Activated CD8-positive, alpha-beta T cell treated with anti-CD3 and anti-CD28 coated beads for 36 hours (primary cell): ENCODE measurements around the gene BCAR3. TPM values are rescaled to one million over a fixed set of nuclear protein-coding genes. Genes with fewer than 3 reads are reported as not detected.

ENCODE experiments used
- ATAC-seq: fragments of 200-7000 bp; cut with Tn5 transposase; one replicate; pipeline ENCODE4 v1.10.0; 2021; ENCODE audit warnings: mild to moderate bottlenecking, moderate library complexity
- CTCF ChIA-PET: fragments of 350-600 bp; sonication (Branson Sonifier 250); formaldehyde crosslinking; loops from one replicate; lab custom pipeline; 2021; ENCODE audit warnings: antibody characterized with exemption; lab: Charles Lee
- POLR2A ChIA-PET: fragments of 350-600 bp; sonication (Branson Sonifier 250); formaldehyde crosslinking; loops from one replicate; lab custom pipeline; 2021; ENCODE audit warnings: antibody characterized with exemption; lab: Charles Lee
- DNase-seq: peaks from one replicate; pipeline ENCODE4 v3.0.0-alpha.2; 2020
- H3K27ac Mint-ChIP-seq: one replicate; pipeline ENCODE4 v1.8.0; 2021; ENCODE audit warnings: mild to moderate bottlenecking, mixed read lengths
- H3K27me3 Mint-ChIP-seq: one replicate; pipeline ENCODE4 v1.8.0; 2021; ENCODE audit warnings: mixed read lengths
- H3K36me3 Mint-ChIP-seq: one replicate; pipeline ENCODE4 v1.8.0; 2021; ENCODE audit warnings: low read depth, mixed read lengths
- H3K4me1 Mint-ChIP-seq: one replicate; pipeline ENCODE4 v1.8.0; 2021; ENCODE audit warnings: low read depth, mixed read lengths
- H3K4me3 Mint-ChIP-seq: one replicate; pipeline ENCODE4 v1.8.0; 2021; ENCODE audit warnings: mild to moderate bottlenecking, moderate library complexity, mixed read lengths
- H3K9me3 Mint-ChIP-seq: one replicate; pipeline ENCODE4 v1.8.0; 2021; ENCODE audit warnings: mixed read lengths
- intact Hi-C: fragments of 100-400 bp; cut with micrococcal nuclease; formaldehyde crosslinking; loops from one replicate; pipeline ENCODE4 v1.10.0; 2022
- total RNA-seq, 2 experiments: library from RNA; stranded (reverse); gene quantifications; one replicate each; pipeline ENCODE4 v1.2.3, GENCODE V29; 2021
- TF ChIP-seq, protein P1 (sequence below): fragments of 200-600 bp; IDR thresholded peaks from one replicate; pipeline ENCODE4 v1.8.0; 2022; ENCODE audit warnings: antibody characterized with exemption, mild to moderate bottlenecking

Gene BCAR3
- under 1 TPM; 0.51 to 0.70 TPM for total RNA-seq

DNA sequence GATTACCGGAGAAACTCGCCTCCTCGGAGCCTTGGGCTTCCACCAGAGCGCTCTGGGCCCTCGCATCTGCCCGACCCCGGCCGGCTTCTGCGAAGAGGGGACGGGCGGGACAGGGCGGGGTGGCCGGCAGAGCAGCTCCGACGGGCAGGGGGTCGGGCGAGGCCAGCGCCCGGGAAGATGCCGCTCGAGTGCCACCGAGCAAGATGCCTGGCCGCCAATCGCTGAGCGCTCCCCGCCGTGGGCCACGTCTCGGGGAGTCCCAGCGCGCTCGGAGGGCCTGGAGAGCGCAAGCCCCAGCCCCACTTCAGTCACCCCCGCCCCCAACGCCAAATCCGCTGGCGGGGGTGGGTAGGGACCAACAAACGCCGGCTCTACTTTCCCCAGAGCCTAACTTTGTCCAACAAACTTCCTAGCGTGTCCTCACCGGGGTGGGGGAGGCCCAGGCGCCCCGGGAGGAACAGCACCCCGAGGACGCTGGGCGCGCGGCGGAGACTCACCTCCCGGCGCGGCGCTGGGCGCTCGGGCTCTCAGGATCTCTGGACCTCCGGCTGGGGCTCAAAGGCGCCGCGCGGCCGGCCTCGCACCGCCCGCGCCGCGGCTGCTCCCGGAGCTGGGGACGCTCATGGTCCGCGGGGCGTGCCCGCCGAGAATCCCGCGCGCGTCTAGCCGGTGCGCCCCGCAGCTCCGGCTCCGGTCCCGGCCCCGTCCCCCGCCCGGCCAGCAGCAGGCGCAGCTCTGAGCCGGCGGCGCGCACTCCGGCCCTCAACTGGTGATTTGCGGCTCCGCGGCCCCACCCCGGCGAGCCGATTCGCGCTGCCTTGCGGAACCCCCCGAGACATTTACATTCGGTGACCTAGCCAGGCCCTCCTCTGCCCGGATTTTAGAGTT, at the start of gene BCAR3:
TSS of gene BCAR3 (minus strand) at position 737 of the 888 bp plus-strand sequence. CDS start 6,907 bp downstream, outside the sequence.
- H3K27ac Mint-ChIP-seq = no peak within 1 kb of the TSS
- no peaks in the 10 kb centered on the region for H3K9me3 Mint-ChIP-seq
- H3K4me1 Mint-ChIP-seq = peaks cover 8% of the 10 kb centered on the region
- peak within 1 kb of the TSS; percentile 66 for H3K4me3 Mint-ChIP-seq
- H3K27me3 Mint-ChIP-seq = peaks cover 53% of the 10 kb centered on the region
- ChIA-PET CTCF (interaction anchor here (0.8 to 1.5 kb wide), 3 partner anchors 12 to 133 kb away, joined by 3 to 8 read pairs (median 5); no protein-coding TSS in a partner anchor), POLR2A (no interaction called here)
- TF ChIP-seq, protein P1, sequence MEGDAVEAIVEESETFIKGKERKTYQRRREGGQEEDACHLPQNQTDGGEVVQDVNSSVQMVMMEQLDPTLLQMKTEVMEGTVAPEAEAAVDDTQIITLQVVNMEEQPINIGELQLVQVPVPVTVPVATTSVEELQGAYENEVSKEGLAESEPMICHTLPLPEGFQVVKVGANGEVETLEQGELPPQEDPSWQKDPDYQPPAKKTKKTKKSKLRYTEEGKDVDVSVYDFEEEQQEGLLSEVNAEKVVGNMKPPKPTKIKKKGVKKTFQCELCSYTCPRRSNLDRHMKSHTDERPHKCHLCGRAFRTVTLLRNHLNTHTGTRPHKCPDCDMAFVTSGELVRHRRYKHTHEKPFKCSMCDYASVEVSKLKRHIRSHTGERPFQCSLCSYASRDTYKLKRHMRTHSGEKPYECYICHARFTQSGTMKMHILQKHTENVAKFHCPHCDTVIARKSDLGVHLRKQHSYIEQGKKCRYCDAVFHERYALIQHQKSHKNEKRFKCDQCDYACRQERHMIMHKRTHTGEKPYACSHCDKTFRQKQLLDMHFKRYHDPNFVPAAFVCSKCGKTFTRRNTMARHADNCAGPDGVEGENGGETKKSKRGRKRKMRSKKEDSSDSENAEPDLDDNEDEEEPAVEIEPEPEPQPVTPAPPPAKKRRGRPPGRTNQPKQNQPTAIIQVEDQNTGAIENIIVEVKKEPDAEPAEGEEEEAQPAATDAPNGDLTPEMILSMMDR = no peak
- no peaks in the 10 kb centered on the region for H3K36me3 Mint-ChIP-seq
- DNase-seq (peak; percentile 21), ATAC-seq (peak; percentile 64)
- intact Hi-C loops = no loop called here

DNA sequence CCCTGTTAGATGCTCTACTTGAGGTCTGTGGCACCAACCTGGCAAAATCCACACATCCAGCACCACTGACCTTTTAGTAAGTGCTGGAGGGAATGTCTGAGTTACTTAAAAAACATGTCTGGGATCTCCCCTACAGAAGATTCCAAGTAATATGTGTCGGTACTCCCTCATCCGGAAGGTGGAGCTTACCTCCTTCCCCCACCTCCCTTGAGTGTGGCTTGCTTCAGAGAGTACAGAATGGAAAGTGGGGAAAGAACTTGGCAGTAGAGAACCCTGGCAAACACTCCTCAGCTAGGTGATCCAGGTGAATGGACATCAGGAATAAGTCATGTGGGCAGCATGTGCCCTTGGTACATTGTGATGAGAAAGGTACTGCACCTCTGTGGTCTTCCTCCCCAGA, 49.0 kb upstream of the BCAR3 start:
- Mint-ChIP-seq H3K27ac (no peak overlapping the region), H3K9me3 (no peaks in the 10 kb centered on the region), H3K36me3 (no peaks in the 10 kb centered on the region), H3K27me3 (no peaks in the 10 kb centered on the region), H3K4me3 (no peak overlapping the region), H3K4me1 (no peaks in the 10 kb centered on the region)
- ChIA-PET POLR2A (no interaction called here), CTCF (no interaction called here)
- DNase-seq = no peak
- TF ChIP-seq, protein P1 = no peak
- intact Hi-C loops = no loop called here
- ATAC-seq = no peak

DNA sequence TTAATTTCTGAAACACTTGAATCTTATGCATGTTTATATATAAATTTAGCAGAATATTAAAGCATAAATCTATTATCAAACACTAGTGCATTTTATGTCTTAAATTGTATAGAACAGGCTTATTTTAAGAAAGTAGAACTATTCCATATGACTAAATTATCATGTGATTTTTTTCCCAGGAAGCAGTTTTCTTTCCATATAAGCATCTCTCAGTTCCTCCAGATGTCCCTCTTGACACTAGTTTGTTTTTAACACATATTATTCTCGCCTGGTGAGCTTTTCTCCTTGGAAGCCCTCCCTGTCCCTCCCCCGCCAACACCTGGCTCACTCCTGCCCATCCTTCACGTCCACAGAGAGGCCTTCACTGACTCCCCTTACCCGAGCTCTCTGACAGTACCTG, 48.3 kb upstream of the BCAR3 start:
- Mint-ChIP-seq H3K27ac (no peak overlapping the region), H3K4me3 (no peak overlapping the region), H3K36me3 (no peaks in the 10 kb centered on the region), H3K27me3 (no peaks in the 10 kb centered on the region), H3K4me1 (no peaks in the 10 kb centered on the region), H3K9me3 (no peaks in the 10 kb centered on the region)
- ChIA-PET POLR2A (no interaction called here), CTCF (no interaction called here)
- no peak for ATAC-seq
- intact Hi-C loops = no loop called here
- TF ChIP-seq, protein P1 = no peak
- DNase-seq = no peak

DNA sequence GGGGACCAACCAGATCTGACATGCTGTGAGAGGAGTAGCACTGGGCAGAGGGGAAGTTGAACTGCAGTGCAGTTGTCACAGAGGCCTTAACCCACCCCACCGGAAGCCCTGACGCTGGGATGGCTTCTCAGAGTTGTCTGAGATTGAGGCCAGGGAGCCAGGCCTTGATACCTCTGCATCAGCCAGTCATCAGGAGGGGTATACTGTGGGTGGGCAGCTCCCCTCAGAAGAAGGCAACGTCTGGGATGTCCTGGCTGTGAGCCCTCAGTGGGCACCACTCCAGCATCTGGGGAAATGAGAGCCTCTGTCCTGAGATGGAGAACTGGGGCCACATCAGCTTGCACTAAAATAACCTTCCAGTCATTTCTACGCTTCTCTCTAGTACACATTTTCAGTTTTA, 47.9 kb upstream of the BCAR3 start:
- ChIA-PET CTCF (no interaction called here), POLR2A (no interaction called here)
- no peaks in the 10 kb centered on the region for H3K9me3 Mint-ChIP-seq
- intact Hi-C loops = no loop called here
- H3K27ac Mint-ChIP-seq = no peak overlapping the region
- TF ChIP-seq, protein P1 = no peak
- ATAC-seq = no peak
- no peak for DNase-seq
- H3K4me3 Mint-ChIP-seq = no peak overlapping the region
- H3K27me3 Mint-ChIP-seq = no peaks in the 10 kb centered on the region
- H3K36me3 Mint-ChIP-seq = no peaks in the 10 kb centered on the region
- no peaks in the 10 kb centered on the region for H3K4me1 Mint-ChIP-seq

DNA sequence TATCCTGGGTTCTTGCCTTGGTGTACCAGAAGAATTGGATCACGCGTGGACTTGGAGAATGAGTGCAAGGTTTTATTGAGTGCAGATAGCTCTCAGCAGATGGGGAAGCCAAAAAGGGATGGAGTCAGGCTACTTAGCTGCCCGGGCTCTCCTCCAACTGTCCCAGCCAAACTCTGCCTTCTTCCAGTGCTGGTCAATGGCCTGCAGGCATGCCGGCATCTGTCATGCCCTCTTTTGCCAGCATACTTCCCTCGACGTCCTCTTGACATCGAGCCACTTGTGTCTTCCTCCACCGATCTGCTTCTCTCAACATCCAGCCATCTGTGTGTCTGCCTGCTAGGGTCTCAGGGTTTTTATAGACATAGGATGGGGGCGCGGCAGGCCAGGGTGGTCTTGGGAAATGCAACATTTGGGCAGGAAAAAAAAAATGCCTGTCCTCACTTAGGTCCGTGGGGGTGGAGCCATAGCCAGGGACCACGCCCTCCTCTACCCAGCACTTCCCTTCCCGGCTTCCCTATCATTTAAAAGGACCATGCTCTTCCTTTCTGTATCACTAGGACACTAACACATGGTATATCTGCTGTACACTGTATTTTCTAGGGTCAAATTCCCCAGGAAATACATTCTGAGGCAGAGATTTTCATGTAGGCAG, 47.0 kb upstream of the BCAR3 start:
- intact Hi-C loops = no loop called here
- no peak for DNase-seq
- no peaks in the 10 kb centered on the region for H3K9me3 Mint-ChIP-seq
- TF ChIP-seq, protein P1 = no peak
- POLR2A ChIA-PET = no interaction called here
- CTCF ChIA-PET = no interaction called here
- ATAC-seq = no peak
- no peak overlapping the region for H3K27ac Mint-ChIP-seq
- no peaks in the 10 kb centered on the region for H3K36me3 Mint-ChIP-seq
- H3K27me3 Mint-ChIP-seq = no peaks in the 10 kb centered on the region
- no peaks in the 10 kb centered on the region for H3K4me1 Mint-ChIP-seq
- H3K4me3 Mint-ChIP-seq = no peak overlapping the region
